ENCODE results near the gene IL22RA2.

DNA sequence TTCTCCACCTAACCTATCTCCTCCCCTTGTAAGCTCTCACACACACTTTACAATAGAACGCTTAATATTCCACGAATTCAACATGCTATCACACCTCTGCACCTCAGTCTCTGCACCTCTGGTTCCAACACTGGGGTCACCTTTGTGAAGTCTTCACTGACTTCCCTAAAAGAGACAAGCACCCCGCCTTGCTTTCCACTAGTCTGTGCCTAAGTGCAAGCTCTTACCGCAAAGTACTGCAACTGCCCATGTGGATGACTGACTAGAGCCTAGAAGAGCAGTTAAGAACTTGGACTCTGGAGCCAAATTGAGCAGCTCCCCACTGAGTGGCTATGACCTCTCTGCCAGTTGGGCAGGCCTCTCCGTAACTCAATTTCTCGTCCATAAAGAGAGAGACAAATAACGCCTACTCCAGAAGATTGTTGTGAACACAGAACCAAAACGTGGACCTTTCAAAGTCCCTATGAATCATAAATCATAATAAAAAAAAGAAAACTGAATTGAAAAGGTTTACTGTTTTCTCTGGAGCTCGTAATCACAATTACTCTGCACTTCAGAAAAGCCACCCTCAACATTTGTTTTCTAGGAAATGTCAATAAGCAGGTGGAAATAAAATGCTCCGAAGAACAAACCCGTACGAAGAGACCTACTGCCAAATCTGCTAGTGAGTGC, 44.5 kb upstream of the IL22RA2 start:
- TF ChIP-seq CTCF (conservative IDR thresholded peaks at IDR 0.05 in 1 of 2, IDR thresholded peaks at IDR 0.05 in 1 of 2; ENCODE audit: extremely low read depth in 1 of 2, insufficient read depth in 1 of 2, low read depth in 1 of 2, low read length in 2 of 2) (no peak), EZH2 (IDR thresholded peaks at IDR 0.05; ENCODE audit: borderline replicate concordance, low read length) (no peak)

Data from mammary epithelial cell (primary cell).